Spleen (tissue), 7 donors: ENCODE measurements around the gene CIPC.

ENCODE experiments used
- CTCF ChIP-seq, 11 experiments: fragments of 200-600 bp in 7 of 11; fragments of 450-650 bp in 4 of 11; sonication (generic) in 4 of 11; IDR thresholded peaks in 8 of 11; conservative IDR thresholded peaks in 3 of 11; 1 replicate in 7 of 11; 2 replicates in 4 of 11; pipeline versions ENCODE4 v1.4.0 to v1.8.0; 2016 to 2021; ENCODE audit warnings: antibody characterized with exemption in 11 of 11, inconsistent platforms in 4 of 11, mild to moderate bottlenecking in 1 of 11
- POLR2A ChIP-seq, 3 donors: fragments of 450-650 bp; IDR thresholded peaks; one replicate each; pipeline ENCODE4 v1.5.1; 2017; ENCODE audit warnings: antibody characterized with exemption in 3 of 3, mild to moderate bottlenecking in 1 of 3
- donor health status: DM: no; HTN: no; CAD: no; lungs with moderate emphysema.
- donor health status: DM: no; HTN: no; CAD: no.
- donor health status: DM: no; HTN: no; CAD: no.

DNA sequence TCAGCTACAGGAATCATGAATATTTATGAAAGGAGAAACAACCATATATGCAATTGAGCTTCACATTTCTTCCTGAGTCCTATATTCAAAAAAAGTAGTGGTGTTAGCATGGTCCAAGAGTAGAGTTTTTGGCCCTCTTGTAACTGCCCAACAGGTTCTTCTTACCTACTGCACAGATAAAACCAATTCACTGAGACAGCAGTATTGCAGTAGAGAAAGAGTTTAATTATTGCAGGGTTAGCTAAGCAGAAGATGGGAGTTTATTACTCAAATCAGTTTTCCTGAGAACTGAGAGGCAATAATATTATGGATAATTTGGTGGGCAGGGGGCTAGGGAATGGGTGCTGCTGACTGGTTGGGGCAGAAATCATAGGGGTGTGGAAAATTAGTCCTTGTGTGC is 6.5 kb upstream of the CIPC start:
- TF ChIP-seq CTCF (IDR thresholded peaks at IDR 0.05 in 8 of 11, conservative IDR thresholded peaks at IDR 0.05 in 3 of 11) (no peak), POLR2A (IDR thresholded peaks at IDR 0.05) (no peak)
